ENCODE results near the gene AAMP.

Gene AAMP

DNA sequence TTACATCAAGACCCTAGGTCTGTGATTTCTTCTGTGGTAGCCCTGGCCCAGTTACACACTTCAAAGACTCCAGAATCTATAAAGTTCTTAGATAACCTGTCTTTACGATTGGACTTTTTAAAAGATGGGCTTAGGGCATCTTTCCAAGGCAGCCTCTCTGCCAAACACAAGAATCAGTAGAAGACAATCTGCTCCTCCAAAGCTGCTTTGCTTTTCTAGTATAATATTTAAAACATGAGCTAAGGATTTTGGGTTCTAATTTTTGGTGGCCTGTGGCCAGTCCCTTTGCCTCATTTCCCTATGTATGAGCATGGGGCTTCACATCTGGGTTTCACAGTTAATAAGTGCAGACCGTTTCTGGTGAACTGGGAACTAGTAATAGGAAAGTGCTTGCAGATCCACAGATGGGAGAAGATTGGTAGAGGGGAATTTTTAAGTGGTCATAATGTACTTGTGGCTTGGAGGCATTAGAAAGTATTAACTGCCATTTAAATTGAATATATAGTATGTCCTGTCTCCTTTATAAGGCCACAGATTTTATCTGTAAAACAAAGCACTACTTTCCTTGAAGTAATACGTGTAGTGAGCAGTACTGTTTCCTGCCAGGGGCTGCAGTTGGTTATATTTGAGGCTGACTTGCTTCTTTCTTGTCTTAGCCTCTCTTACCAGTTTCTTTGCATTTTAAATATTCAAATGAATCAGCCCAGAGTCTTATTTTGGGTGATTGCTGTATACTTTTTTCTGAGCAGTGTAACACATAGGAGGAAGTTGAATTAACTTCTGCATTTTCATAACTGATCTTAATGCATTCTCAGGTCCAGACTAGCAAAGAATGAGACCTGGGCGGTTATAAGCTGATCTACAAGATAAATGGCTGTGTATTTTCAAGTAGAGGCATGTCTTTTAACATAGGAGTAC, 51.4 kb downstream of the AAMP start:
- no peak for DNase-seq

GRCh38 chr2:218217360-218218267, 52.3 kb downstream of the AAMP start:
- no peak for DNase-seq

DNA sequence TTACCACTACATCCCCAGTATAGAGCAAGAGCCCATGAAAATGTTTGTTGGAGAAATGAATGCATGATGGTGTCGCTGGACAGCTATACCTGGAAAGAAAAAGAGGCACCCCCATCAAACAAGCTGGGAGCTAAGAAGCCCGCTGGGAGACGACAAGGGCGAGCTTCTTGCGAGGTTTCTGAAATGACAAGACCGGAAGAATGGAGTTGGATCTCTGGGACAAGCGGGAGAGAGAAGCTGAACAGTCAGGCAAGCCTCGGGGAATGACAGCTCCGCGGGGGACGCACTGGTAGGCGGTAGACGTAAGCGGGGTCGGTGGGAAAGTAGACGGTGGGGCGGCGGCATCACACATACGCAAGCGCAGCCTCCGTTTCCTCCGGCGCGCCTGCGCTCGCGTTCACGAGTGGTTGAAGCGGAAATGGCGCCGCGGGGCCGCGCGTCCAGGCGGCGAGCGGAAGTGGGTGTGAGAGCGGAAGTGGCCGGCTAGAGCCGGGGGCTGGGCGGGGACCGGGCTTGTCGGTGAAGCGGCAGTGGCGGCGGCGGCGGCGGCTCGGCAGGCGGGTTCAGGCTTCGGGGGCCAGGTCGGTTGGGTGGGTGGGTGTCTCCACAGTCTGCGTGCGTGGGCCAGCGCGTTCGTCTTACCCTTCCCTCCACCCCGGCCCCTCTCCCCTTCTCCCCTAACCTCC, 53.1 kb downstream of the AAMP start, which contains the start of gene ARPC2:
ARPC2 (plus strand) TSS at position 516 of the 686 bp plus-strand sequence. CDS start 282 bp downstream, outside the sequence.
- peak; percentile 85 for DNase-seq

- no peak for DNase-seq
These were observed 53.6 kb downstream of the AAMP start for GRCh38 chr2:218216336-218216673.

Data from DMS153 (cell line).